ENCODE measurements around the gene GALNT10.
A peak's percentile ranks its signal among the peaks of the same experiment; 100 is the strongest.
"Not testable (repeated sequence)": the region's sequence is repeated elsewhere in the genome, so short reads cannot be mapped to it uniquely, and the experiment has no call there.

Gene GALNT10

DNA sequence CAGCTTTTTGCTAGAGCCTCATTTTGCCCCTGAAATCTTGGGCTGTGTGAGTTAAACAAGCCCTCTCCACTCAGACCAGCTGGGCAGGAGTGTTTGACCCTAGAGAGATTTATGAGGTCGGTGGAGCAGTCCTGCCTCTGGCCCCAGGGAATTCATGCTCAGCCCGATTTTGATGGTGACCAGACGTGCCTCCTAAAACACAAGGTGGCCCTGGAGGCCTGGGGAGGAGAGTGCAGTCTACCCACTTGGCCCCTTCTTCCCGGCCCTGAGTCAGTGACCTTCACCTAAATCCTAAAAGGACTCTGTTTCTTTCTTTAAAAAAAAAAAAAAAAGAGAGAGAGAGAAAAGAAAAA lies 168.7 kb downstream of the GALNT10 start:
- no peak for DNase-seq

DNA sequence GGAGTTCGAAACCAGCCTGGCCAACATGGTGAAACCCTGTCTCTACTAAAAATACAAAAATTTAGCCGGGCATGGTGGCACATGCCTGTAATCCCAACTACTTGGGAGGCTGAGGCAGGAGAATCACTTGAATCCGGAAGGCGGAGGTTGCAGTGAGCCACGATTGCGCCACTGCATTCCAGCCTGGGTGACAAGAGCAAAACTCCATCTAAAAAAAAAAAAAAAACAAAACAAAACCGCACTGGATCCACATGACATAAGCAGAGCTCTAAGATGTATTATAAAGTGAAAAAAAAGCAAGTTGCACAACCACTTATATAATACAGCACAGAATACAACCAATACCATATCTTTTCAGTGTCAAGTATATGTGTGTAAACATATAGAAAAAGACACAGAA lies 169.7 kb downstream of the GALNT10 start:
- DNase-seq: not testable (repeated sequence)

DNA sequence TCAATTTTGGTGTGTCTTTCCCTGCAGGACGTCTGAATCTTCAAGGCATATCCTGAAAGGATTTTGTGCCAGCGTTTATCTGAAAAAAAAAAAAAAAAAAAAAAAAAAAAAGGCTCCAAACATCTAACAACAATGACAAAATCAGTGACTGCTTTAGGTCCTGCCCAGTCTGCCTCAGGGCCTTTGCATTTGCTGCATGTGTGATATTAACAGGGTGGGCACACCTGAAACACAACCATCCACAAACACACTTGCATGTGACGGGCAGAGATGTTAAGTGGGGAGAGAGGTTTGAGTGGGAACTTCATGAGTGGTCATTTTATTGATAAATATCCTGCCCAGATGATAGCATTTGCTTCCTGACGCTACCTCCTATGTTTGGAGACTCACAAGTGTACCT lies 172.9 kb downstream of the GALNT10 start:
- DNase-seq: no peak

DNA sequence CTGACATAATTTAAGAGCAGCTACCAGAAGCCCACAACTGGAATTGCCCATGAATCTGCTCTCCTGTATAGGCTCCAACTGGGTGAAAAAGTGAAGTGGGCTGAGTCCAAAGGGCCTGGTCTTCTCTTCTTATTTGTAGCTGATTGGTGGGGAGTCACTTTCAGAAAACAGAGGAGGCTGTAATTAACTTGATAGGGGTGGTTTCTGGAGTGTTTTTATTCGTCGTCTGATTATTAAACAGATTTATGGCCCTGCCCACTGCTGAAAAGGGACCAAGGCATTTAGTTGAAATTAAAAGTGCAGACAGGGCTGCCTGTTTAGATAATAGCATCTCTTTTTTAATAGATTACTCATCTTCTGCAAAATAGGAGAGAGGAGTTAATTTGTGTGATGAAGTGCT lies 174.2 kb downstream of the GALNT10 start:
- DNase-seq: no peak

DNA sequence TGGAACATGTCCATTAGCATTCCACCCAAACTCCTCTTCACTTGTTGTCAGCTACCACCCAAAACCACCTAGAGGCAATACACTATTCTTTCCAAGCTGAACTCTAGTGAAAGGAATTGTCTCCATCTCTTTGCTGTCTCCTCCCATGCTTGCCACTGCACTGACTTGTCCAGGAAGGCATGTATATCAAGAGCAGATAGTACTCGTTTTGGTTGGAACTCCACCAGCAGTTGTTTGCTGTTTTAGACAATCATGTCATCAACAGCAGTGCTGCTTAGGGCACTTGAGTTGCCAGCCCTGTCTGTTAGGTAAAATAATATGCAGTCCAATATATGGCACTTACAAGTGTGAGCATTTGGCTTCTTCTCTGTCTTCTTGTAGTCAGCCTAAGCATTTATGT lies 175.3 kb downstream of the GALNT10 start:
- no peak for DNase-seq

DNA sequence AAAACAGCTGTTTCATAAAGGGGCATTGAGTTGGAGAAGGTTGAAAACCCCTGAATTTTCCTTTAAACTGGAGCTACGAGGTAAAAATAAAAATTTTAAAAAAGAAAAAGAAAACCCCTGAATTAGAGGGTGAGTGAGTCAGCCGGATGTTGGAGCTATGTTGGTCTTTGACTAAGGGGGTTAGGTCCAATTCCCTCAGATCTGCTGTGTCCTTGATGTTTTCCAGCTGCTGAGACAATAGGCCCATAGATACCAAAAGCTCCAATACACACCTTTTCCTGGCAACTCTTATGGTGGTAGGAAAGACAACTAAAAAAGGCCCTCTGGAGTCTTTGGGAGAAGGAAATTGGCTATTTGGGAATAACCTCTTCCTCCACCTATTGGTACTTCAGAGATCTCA lies 175.8 kb downstream of the GALNT10 start:
- no peak for DNase-seq

DNA sequence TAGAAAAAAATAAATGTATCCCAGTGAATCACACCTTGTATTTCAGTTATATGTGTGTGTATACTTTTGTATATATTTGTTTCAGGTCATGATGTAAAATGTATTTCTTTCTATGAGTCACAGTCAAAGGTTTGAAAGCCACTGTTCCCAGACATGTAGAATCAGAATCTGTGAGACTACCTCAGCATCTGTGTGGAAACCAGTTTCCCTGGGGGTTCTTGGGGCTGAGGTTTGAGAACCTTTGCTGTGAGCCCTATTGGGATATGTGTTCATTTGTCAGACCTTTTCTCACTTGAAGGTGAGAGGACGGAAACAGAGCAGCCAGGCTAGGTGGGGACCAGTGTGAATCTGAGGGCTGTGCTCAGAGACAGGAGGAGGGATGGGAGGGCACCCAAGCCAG lies 176.6 kb downstream of the GALNT10 start:
- DNase-seq: no peak

DNA sequence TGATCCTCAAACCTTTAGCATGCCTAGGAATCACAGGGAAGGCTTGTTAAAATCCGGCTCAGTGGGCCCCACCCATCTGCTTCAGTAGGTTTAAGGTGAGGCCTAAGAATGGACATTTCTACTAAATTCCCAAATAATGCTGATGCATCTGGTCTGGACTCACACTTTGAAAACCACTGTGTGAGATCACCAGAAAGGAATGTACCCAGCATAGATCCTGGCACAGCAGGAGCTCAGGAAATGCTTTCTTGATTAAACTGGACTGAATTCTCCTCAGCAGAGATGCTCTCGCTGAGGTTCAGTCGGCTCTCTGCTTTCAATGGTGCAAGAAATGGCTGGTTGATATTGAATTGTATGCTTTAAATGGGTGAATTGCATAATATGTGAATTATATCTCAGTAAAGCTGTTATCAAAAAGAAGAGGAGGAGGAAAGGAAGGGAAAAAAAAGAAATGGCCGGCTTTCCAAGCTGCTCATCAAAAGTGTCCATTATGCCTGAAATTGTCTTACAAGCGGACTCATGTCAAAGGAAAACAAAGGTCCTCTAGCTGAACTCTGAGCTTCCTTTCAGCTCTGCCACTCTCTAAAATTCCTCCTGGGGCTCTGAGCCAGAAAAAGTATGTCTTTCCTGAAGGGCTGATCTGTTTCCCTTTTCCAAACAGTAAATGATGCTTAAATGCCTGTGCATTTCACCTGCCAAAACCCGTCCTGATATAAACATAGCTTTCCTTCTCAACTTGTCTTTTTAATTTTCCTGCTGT lies 177.7 kb downstream of the GALNT10 start:
- no peak for DNase-seq

DNA sequence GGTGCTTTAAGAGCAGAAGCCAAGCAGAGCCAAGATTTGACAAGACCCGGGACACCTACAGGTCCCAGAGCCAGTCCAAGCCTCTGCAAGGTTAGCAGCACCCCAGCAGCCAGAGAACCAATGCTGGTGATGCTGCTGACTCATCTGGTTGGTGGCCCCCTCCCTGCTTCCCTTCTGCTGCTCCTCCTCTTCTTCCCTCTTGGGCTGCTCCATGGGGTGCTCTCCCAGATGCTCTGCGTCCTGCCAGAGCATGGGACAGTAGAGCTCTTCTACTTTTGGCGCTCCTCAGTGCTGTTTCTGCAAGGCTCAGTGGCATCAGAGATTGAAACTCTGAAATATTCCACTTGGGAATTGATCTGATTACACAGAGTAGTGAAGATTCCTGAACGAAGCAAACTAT lies 179.1 kb downstream of the GALNT10 start:
- no peak for DNase-seq

DNA sequence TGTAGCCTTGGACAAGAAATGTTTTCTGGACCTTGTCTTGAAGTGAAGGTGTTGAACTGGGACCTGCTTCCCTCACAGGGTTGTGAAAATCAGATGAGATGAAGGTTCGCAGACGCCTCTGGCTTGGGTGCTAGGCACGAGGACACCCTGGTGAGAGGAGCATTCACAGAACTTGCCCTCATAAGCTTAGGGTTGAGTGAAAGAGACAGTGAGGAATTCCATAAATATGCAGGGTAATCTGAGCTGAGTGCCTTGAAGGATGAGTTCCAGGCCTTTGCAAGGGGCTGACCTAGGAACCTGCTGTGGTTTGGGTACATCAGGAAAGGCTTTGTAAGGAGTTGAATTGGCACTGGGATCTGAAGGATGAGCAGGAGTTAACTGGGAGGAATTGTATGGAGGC lies 179.6 kb downstream of the GALNT10 start:
- DNase-seq: no peak

DNA sequence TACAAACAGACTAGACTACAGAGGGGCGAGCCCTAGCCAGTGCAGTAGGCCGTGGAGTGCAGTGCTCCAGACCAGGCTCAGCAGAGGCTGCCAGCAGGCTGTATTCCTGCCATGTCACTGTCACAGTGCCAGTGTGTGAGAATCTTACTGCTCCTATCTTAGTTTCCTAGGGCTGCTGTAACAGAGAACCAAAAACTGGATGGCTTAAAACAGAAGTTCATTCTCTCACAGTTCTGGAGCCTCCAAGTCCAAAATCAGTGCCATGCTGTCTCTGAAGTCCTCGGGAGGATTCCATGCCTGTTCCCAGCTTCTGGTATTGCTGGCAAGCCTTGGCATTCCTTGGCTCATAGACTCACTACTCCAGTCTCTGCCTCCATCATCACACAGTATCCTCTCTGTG lies 180.3 kb downstream of the GALNT10 start:
- DNase-seq: no peak

DNA sequence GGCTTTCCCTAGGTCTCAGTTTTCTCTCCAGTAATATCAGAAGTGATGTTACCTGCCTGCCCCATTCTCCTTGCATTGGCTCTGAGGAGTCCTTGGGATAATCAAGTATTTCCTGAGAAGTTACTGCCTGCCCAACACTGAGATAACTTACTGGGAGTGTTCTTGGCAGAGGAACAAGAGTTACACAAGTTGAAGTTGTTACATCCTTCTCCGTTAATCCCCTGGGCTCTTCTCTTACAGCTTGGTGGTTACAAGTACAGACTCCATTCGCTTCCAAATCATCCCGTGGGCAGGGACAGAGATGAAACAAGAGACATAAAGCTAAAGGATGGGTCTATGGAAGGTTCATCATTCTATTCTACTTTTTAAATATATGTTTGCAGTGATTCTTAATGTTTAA lies 181.2 kb downstream of the GALNT10 start:
- DNase-seq: no peak

DNA sequence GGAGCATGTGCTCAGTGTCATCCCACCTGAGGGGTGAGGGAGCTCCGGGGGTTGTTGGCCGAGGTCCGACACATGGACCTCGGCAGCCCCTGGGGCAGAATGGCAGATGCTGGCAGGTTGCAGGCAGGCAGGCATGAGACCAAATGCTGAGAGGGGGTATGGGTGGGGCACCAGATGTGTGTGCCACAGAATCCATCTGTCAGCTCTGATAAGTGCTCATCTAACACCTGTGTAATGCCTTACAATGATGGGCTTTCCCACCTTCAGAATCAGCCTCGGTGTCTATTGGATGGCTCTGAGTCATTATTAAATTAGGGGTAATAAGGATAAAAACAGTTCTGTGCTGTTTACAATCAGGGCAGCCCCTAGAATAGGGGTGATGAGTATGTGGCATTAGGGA lies 182.1 kb downstream of the GALNT10 start:
- peak; percentile 79 for DNase-seq

DNA sequence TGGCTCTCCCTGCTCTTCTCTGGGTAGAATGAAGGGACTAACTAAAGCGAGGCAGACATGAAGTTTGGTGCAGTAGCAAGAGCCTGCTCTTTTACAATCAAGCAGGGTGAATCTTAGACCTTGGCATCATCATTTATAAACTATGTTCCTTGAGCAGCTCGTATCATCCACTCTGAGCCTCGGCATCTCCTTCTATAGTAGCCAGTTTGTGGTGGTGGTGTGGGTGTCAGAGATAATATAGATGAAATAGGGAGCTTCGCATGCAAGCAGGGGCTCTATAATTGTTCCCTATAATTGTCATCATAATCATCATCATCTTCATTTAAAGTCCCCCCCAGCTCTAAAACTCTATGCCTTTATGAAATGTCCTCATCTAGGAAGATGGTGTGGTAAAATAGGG lies 182.8 kb downstream of the GALNT10 start:
- no peak for DNase-seq

DNA sequence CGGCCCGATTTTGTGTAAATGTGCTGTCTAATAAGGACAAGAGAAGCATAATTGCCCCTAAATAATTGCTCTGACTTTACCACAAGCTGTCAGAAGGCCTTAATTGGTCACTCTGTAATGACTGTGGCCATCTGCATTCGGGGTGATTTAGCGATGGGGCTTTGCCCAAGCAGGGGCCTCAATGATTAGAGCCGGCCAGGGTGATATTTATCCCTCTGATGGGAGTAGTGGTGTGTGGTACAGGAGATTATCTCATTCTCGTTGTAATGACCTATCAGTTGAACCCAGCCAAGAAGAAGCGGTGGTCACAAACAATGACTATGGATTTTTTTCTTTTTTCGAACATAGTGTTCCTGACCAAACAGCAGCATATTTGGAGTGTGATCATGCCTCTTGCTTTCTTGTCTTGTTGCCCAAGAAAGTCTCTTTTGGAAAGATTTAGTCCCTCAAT lies 183.2 kb downstream of the GALNT10 start:
- DNase-seq: no peak

DNA sequence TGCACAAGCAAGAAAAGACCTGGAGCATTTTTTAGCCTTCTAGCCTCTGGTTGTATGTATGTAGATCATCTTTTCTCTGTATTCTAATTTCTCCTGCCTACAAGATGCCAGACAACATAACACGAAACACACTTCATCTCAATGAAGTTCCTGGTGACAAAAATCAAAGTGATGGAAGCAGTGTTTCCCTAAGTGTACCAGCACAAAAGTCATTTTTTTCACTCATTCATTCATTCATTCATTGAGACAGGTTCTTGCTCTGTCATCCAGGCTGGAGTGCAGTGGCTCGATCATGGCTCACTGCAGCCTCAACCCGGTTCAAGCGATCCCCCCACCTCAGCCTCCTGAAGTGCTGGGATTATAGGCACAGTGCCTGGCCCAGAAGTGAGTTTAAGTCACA lies 183.7 kb downstream of the GALNT10 start:
- no peak for DNase-seq

DNA sequence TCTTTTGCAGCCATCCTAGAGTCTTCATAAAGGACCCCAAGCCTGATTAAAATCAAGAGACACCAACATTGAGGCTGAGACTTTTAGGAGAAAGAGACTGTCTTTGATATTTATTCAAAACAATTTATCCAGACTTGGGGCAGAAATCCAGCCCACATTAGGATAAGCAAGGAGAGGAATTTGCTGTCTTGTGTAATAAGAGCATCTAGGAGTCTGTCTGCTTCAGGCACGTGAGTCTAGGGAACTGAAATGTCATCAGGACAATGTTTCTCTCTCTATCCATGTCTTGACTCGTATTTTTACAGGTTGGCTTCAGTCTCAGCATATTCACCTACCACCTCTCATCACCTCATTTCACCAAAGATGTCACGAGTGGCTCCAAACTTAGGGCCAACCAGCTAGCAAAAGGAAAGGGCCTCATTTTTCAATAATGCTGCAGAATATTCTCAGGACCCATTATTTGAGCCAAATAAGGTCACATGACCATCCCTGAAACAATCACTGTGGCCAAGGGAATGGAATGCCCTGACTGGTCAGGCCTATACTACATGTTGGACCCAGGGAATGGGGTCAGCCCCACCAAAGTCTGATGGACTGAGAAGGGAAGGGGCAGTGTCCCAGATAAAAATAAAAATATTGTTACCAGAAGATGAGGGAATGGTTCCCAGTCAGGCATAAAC lies 184.9 kb downstream of the GALNT10 start:
- no peak for DNase-seq

DNA sequence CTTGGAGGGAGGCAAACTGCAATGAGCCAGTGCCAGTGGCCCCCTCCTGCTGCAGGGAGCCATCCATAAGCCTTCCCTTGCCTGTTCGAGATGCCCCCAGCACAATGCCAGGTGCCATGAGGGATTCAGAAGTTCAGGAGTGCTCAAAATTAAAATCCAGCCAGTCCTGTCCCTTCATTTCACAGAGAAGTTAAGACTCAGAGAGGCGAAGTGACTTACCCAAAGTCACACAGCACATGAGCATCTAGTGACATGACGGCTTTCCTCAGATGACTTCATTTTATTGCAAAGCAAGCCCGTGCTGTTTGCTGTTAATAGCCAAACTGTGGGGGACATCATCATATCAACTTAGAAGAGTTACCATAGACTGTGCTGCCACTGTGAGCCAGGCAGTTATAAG lies 185.9 kb downstream of the GALNT10 start:
- DNase-seq: no peak

DNA sequence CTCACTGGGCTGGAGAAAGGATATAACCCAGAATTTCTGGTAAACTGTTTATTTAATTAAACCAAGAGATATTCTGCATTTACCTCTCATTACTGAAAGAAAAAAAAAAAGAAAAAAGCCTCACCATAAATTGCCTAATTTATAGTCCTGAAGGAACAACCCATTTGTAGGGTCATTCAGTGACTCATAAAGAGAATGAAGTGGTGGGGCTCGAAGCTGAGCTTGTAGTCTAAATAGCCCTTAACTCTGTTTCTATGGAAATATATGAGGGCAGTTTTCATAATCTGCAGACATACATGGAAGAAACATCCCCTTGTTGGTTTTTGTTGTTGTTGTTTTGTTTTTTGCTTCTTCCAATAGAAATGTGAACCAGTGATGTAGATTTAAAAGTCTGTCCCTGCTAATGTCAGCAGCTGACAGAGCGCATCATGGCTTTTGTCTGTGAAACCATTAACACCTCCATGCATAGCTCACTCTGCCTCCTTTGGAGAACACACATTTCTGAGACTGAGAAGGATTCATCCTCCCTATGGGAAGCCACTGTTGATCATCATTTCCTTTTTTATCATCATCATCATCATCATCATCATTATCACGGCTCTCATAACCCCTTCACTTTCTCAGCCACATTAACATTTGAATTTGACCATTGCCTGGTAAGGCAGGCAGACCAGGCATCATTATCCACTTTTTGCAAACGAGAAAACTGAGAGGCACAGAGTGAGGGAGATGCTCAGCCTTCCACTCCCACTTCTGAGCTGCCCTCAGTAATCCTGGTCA lies 187.4 kb downstream of the GALNT10 start:
- no peak for DNase-seq

DNA sequence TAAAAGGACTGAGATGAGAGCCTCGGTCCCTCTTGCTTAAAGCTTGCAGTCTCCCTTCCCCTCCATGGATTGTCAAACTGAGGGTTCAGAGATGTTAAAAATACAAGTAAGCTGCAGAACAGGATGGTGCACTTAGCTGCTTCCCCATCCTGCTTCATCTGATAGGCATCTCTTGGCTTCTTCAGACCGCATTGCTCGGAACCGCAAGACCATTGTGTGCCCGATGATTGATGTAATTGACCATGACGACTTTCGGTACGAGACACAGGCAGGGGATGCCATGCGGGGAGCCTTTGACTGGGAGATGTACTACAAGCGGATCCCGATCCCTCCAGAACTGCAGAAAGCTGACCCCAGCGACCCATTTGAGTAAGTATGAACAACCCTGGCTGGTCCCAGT lies 189.7 kb downstream of the GALNT10 start:
- no peak for DNase-seq

DNA sequence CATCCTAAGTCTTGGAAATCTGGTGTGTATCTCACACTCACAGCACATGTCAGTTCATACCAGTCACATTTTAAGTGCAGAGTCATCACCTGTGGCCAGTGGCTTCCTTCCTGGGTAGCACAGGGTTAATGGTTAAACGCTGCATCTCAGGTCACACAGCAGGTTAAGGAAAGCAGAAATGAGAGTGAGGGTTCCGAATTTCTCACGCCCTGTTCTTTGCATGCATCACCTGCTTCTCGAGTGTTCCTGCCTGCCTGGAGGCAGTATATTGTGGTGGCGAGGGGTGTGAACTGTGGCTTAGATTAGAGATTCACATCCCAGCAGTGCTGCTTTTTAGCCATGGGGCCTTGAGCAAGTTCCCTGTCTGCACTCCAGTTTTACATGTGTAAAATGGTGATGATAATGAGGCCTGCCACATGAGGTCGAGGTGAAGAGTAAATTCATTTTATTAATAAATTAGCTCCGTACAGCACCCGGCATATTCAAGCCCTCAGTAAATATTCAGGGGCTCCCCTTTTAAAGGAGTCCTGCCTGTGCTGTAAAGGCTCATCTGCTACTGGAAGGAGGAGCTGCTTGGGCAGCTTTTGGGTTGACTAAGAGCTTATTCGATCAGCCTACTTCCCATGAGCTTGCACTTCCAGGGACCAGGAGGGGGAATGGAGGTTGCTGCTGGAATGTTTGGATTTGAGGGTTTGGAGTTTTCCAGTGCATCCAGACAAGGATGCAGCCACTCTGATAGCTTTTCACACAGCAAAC lies 194.1 kb downstream of the GALNT10 start:
- DNase-seq: no peak

DNA sequence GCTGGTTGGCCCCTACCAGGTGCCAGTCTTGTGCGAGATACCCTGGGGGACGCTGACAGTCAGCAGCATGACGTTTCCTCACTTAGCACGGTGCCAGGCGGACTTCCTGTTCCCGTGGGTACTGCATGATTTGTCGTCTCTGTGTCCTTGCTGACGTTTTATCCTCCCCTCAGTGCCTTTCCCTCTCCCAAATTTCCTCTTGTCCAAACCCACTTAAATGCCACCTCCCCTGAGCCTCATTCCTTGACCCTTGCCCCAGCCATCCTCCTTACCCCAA lies 194.6 kb downstream of the GALNT10 start:
- DNase-seq: no peak

DNA sequence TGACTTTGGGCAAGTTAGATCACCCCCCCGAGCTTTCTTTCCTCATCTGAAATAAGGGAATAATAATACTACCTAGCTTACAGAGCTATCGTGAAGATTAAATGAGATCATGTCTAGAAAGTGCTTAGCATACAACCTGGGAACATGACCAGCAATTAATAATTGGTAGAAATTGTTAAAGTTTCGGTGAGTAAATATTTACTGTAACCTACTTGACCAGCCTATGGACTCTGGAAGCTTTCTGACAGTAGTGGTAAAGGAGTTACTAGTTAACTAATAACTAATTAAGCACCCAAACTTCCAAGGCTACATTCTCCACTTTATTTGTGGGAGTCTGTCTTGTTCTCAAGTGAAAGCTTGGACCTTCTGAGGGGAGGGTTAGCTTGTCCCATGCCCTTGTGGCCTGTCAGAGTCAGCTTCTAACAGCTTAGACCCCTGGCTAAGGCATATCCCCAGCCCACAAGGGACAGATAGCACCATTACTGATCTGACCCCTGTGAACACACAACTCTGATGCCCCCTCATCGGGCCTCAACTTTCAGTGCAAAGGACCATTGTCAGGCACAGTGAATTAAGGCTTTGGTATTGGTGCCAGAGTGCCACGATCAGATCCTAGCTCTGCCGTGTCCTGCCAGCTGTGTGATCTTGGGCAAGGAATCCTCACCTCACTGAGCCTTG lies 196.6 kb downstream of the GALNT10 start:
- DNase-seq: no peak
